ENCODE results near the gene KAZN. TPM values are rescaled to one million over a fixed set of nuclear protein-coding genes. Genes with fewer than 3 reads are reported as not detected.

KAZN gene
- total and polyA plus RNA-seq, 2 of the 8 experiments (the other 6 are each of a cell fraction or from before 2014, with no cell fraction given): 3.7 to 11.8 TPM

DNA sequence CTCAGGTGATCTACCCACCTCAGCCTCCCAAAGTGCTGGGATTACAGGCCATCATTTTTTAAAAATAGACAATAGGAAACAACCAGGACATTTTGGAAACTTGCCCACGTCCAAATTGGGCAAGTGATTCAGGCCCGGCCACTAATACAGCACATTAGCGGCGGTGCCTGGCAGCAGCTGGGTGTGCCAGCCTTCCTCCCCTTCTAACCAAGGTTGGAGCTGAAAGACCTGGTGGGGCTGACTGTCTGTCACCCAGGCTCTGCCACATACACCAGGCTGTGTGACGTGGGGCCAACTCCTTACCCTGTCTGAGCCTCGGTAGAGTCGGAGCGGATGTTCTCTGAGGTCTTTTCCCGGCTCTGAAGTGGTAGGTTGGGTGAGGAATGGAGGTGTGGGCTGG lies 525.4 kb downstream of the KAZN start (continued):
- TF ChIP-seq RXRA (IDR thresholded peaks at IDR 0.05; ENCODE audit: insufficient read depth, low read depth, low read length): no peak
- TF ChIP-seq KDM4A (IDR thresholded peaks at IDR 0.05; ENCODE audit: low read depth, low read length, severe bottlenecking): no peak
- TF ChIP-seq CTBP2 (IDR thresholded peaks at IDR 0.05; ENCODE audit: borderline replicate concordance, insufficient read depth, insufficient read length, low read length): no peak
- no peak for TF ChIP-seq NRF1 (IDR thresholded peaks at IDR 0.05; ENCODE audit: low read depth, low read length)
- TF ChIP-seq SIRT6 (IDR thresholded peaks at IDR 0.05; ENCODE audit: low read length): no peak
